GM18502 (cell line): ENCODE results near the gene BASP1.
A peak's percentile ranks its signal among the peaks of the same experiment; 100 is the strongest.
"Not testable (repeated sequence)": the region's sequence is repeated elsewhere in the genome, so short reads cannot be mapped to it uniquely, and the experiment has no call there.

Experiments
- ATAC-seq: cut with Tn5 transposase; IDR thresholded peaks from one replicate; pipeline ENCODE4 v1.9.1; 2021; ENCODE audit warnings: mild to moderate bottlenecking; ENCODE audit not compliant: unreplicated experiment, poor library complexity

BASP1 gene

GRCh38 chr5:17190799-17191391, 26.5 kb upstream of the BASP1 start:
- no peak for ATAC-seq

GRCh38 chr5:17191574-17191973, 25.9 kb upstream of the BASP1 start:
- not testable (repeated sequence) for ATAC-seq

- no peak for ATAC-seq
Measured at GRCh38 chr5:17192191-17192590, 25.2 kb upstream of the BASP1 start.

GRCh38 chr5:17196024-17196423, 21.4 kb upstream of the BASP1 start:
- ATAC-seq: no peak

GRCh38 chr5:17196697-17197096, 20.7 kb upstream of the BASP1 start:
- no peak for ATAC-seq

- peak; percentile 91 for ATAC-seq
Measured at GRCh38 chr5:17203329-17204132, 13.9 kb upstream of the BASP1 start.

GRCh38 chr5:17204133-17204489, 13.3 kb upstream of the BASP1 start:
- no peak for ATAC-seq

DNA sequence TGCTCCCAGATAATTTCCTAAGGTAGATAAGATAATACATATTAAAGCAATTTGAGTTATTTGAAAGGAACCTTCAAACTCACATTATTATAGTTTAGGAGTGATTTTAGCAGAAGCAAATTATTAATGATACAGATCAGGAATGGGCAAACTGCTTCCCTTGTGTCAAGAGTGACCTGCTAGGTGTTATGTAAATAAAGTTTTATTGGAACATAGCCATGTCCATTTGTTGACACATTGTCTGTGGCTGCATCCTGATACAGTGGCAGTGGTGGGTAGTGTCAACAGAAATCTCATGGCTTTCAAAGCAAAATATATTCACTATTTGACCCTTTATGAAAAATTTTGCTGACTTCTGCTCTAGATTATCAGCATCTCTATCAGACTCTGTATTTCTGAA, 11.4 kb upstream of the BASP1 start:
- no peak for ATAC-seq

- no peak for ATAC-seq
Measured at GRCh38 chr5:17212191-17212590, 5.2 kb upstream of the BASP1 start.

- no peak for ATAC-seq
Measured at GRCh38 chr5:17212996-17213395, 4.4 kb upstream of the BASP1 start.

GRCh38 chr5:17213938-17214337, 3.5 kb upstream of the BASP1 start:
- no peak for ATAC-seq

DNA sequence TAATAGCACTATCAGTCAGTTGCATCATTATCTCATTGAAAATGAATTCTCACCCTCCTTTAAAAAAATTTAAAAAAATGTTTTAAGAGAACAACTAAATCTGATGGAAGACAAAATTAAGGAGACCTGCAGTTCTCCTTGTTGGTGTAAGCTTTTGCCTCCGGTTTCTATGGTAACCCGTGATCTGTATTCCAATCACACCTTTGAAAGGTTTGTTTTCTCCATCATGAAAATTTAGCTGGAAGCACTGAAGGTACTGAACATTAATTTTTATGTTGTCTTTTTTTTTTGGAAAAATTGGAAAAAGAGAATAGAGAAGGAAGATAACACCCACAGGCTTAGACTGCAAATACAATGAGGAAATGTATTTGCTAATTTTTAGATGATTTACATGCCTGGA, 2.5 kb upstream of the BASP1 start:
- ATAC-seq: no peak

- ATAC-seq: no peak
Measured at GRCh38 chr5:17215361-17215760, 2.1 kb upstream of the BASP1 start.

- peak; percentile 40 for ATAC-seq
Measured at GRCh38 chr5:17216176-17216973, 1.1 kb upstream of the BASP1 start.

- ATAC-seq: no peak
Measured at GRCh38 chr5:17216974-17217492, 398 bp upstream of the BASP1 start.

DNA sequence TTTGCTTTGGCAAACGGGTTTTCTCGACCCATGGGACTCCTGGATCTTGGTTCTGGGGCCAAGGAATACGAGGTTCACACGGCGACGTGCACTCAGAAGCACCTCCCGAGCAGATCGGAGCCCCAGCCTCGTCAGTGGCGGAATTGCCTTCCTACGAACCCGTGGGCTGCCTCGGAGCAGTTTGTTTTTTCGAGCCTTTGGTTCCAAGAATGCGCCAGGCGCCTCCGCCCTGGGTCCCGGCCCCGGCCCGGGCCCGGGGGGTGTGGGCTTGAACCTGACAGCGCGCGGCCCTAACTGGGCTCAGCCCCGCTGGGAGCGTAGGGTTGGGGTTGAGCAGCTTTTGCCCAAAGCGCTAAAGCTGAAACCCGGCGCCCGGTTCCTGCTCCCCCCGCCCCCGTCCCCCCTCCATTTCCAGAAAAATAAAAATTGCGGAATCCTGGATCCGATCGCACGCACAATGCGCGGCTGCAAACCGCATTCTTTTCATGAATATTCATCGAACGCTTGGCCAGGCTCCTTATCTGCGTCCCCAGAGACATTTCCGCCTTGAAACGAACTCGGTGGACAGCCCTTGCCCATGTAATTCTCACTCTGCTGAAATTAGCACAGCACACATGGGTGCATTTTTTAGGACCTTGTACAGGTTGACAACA, 1.0 kb downstream of the BASP1 start:
- ATAC-seq: peak; percentile 30

DNA sequence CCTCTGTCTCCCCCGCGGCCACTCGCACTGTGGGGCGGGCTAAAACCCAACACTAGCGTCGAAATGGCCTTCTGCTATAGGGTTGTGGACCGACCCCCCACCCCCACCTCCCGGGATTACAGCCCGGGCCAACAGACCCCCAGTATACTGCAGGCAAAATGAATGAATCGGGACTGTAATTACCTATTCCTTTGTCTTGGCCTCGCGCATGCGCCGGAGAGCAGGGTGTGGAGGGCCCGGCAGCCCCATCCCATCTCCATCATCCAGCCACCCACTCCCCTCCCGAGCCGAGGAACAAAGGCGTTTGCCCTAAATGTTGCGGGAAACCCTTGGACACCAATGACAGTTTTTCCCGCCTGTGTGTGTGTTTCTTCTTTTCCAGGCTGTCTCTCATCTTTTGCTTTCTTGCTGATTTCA, 1.6 kb downstream of the BASP1 start:
- peak; percentile 20 for ATAC-seq

GRCh38 chr5:17219469-17219868, 2.0 kb downstream of the BASP1 start:
- ATAC-seq: no peak

GRCh38 chr5:17219992-17220391, 2.6 kb downstream of the BASP1 start:
- no peak for ATAC-seq

DNA sequence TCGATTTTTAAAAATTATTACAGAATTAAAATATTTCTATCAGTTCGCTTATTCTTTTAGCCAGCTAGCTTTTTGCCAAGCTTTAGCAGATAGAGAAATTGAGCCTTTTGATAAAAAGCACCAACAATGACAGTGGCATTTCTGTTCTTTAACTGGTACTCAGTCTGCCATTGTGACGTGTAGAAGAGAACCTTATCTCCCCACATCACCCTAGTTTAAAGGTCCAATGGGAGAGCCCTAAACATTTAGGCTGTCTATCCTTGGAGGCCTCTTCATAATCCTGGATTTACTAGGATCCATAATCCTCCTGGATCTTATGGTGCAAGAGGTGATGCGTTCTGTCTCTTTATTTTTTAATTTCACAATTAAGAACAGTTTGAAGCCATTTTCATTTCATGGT, 3.0 kb downstream of the BASP1 start:
- ATAC-seq: no peak
